ENCODE measurements around the gene MYO15A.

GRCh38 chr17:18144261-18144660 lies 35.7 kb downstream of the MYO15A start:
- TF ChIP-seq CTCF (IDR thresholded peaks at IDR 0.05) (no peak), EZH2 (IDR thresholded peaks at IDR 0.05; ENCODE audit: borderline replicate concordance, insufficient read depth, low read depth, low read length, poor library complexity, severe bottlenecking) (no peak)

Data from B cell (primary cell).